Upper lobe of right lung (tissue), 1 donor: Measurements from ENCODE around the gene MMEL1. TPM values are rescaled to one million over a fixed set of nuclear protein-coding genes. Genes with fewer than 3 reads are reported as not detected.

ENCODE experiments used
- ATAC-seq: fragments of 200-7000 bp; cut with Tn5 transposase; one replicate; pipeline ENCODE4 v1.9.1; 2020; ENCODE audit warnings: mild to moderate bottlenecking, moderate library complexity
- DNase-seq: peaks from one replicate; pipeline ENCODE4 v3.0.0-alpha.2; 2020
- H3K27ac ChIP-seq: fragments of 200-600 bp; one replicate; pipeline ENCODE4 v1.8.0; 2022
- H3K27me3 ChIP-seq: fragments of 200-600 bp; one replicate; pipeline ENCODE4 v1.8.0; 2022; ENCODE audit warnings: mild to moderate bottlenecking
- H3K36me3 ChIP-seq: fragments of 200-600 bp; one replicate; pipeline ENCODE4 v1.8.0; 2022
- H3K4me1 ChIP-seq: fragments of 200-600 bp; one replicate; pipeline ENCODE4 v1.8.0; 2022
- H3K4me3 ChIP-seq: fragments of 200-600 bp; one replicate; pipeline ENCODE4 v1.8.0; 2022; ENCODE audit warnings: mild to moderate bottlenecking
- H3K9me3 ChIP-seq: fragments of 200-600 bp; one replicate; pipeline ENCODE4 v1.8.0; 2022
- CTCF ChIP-seq: fragments of 200-600 bp; IDR thresholded peaks from one replicate; pipeline ENCODE4 v1.8.0; 2022; ENCODE audit warnings: antibody characterized with exemption
- intact Hi-C: fragments of 100-400 bp; cut with DNase I; formaldehyde crosslinking; loops from one replicate; pipeline ENCODE4 v1.11.0; 2022
- total RNA-seq: library from RNA; stranded (reverse); fragmentation: NEBNext Ultra II Directional; extraction: Animal tissue kit (Norgen Biotek cat#: 25700); gene quantifications from one replicate; pipeline ENCODE4 v1.2.1, GENCODE V29; 2021
- donor health status: DM: no; HTN: yes; CAD: no; lungs with severe emphysema.

MMEL1 gene
- total RNA-seq, 1 donor from 2014 or later = 3.2 TPM

GRCh38 chr1:2544093-2544874, 88.5 kb downstream of the MMEL1 start:
- Histone ChIP-seq H3K27me3 (peaks cover 11% of the 10 kb centered on the region), H3K4me3 (no peak overlapping the region), H3K9me3 (no peaks in the 10 kb centered on the region), H3K27ac (no peak overlapping the region), H3K4me1 (peaks cover 36% of the 10 kb centered on the region), H3K36me3 (no peaks in the 10 kb centered on the region)
- no peak for TF ChIP-seq CTCF
- no peak for ATAC-seq
- intact Hi-C loops = loop anchor here (10.0 kb wide), 1 partner anchor 129 kb away; the partner anchor contains the start of gene PEX10
- DNase-seq = no peak

GRCh38 chr1:2543543-2544092, 89.2 kb downstream of the MMEL1 start:
- no peaks in the 10 kb centered on the region for H3K36me3 ChIP-seq
- no peak for DNase-seq
- intact Hi-C loops = loop anchor here (10.0 kb wide), 1 partner anchor 129 kb away; the partner anchor contains the start of gene PEX10

GRCh38 chr1:2542246-2542915, 90.4 kb downstream of the MMEL1 start:
- H3K36me3 ChIP-seq = no peaks in the 10 kb centered on the region
- ATAC-seq (no peak), DNase-seq (no peak)
- peaks cover 21% of the 10 kb centered on the region for H3K4me1 ChIP-seq
- no peak overlapping the region for H3K4me3 ChIP-seq
- H3K27me3 ChIP-seq = peaks cover 11% of the 10 kb centered on the region
- no peak overlapping the region for H3K27ac ChIP-seq
- TF ChIP-seq CTCF = no peak
- no peaks in the 10 kb centered on the region for H3K9me3 ChIP-seq
- intact Hi-C loops = loop anchor here (10.0 kb wide), 1 partner anchor 128 kb away; the partner anchor contains the start of gene PEX10

More at GRCh38 chr1:2543543-2544092, 89.2 kb downstream of the MMEL1 start:
- no peaks in the 10 kb centered on the region for H3K9me3 ChIP-seq
- no peak overlapping the region for H3K4me3 ChIP-seq
- ATAC-seq = no peak
- H3K27ac ChIP-seq = no peak overlapping the region
- peaks cover 31% of the 10 kb centered on the region for H3K4me1 ChIP-seq
- H3K27me3 ChIP-seq = peaks cover 11% of the 10 kb centered on the region
- TF ChIP-seq CTCF = no peak

- no peaks in the 10 kb centered on the region for H3K9me3 ChIP-seq
- peaks cover 11% of the 10 kb centered on the region for H3K27me3 ChIP-seq
- no peak overlapping the region for H3K4me3 ChIP-seq
- ATAC-seq = no peak
- peaks cover 18% of the 10 kb centered on the region for H3K4me1 ChIP-seq
- no peak overlapping the region for H3K27ac ChIP-seq
- intact Hi-C loops = loop anchor here (10.0 kb wide), 1 partner anchor 127 kb away; the partner anchor contains the start of gene PEX10
- no peaks in the 10 kb centered on the region for H3K36me3 ChIP-seq
- no peak for DNase-seq
- no peak for TF ChIP-seq CTCF
Measured at GRCh38 chr1:2541619-2542245, 91.1 kb downstream of the MMEL1 start.

- no peaks in the 10 kb centered on the region for H3K9me3 ChIP-seq
- intact Hi-C loops = loop anchor here (10.0 kb wide), 1 partner anchor 126 kb away; the partner anchor contains the start of gene PEX10
- peaks cover 11% of the 10 kb centered on the region for H3K27me3 ChIP-seq
- no peak for TF ChIP-seq CTCF
- H3K36me3 ChIP-seq = no peaks in the 10 kb centered on the region
- ATAC-seq (no peak), DNase-seq (no peak)
- no peak overlapping the region for H3K4me3 ChIP-seq
- no peak overlapping the region for H3K27ac ChIP-seq
- H3K4me1 ChIP-seq = peaks cover 18% of the 10 kb centered on the region
Measured at GRCh38 chr1:2540816-2541492, 91.9 kb downstream of the MMEL1 start.
